Measurements from ENCODE around the gene CFAP77.
"Not testable (repeated sequence)": the region's sequence is repeated elsewhere in the genome, so short reads cannot be mapped to it uniquely, and the experiment has no call there.

Gene CFAP77

DNA sequence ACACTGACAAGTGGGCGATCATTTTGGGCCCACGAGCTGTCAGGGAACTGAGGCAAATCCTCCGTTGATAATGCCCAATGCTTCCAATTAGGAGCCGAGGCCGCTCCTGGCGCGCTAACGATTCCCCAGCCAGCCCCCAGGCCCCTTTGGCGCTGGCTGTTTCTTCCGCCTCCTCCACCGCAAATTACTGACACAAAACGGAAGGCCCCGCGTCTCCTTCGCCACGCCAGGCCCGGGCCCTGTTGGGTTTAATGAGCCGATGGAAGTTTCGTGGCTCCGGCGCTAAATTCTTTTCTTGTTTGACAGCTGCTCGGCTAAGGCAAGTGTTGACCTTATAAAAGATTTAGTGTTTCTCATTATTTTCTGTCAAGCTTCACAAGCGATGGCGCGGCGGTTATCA is 146.7 kb downstream of the CFAP77 start:
- no peak overlapping the region for H3K27ac Mint-ChIP-seq
- peaks cover 17% of the 10 kb centered on the region for H3K4me1 Mint-ChIP-seq
- peak overlapping the region in 1 of 3 experiments; percentile 16 for H3K4me3 Mint-ChIP-seq
- H3K27me3 Mint-ChIP-seq (ENCODE audit: low read depth): peaks cover 49% of the 10 kb centered on the region
- H3K36me3 Mint-ChIP-seq (ENCODE audit: low read depth): peaks cover 4% of the 10 kb centered on the region
- H3K9me3 Mint-ChIP-seq: peaks cover 6% of the 10 kb centered on the region
- TF ChIP-seq, protein P1, sequence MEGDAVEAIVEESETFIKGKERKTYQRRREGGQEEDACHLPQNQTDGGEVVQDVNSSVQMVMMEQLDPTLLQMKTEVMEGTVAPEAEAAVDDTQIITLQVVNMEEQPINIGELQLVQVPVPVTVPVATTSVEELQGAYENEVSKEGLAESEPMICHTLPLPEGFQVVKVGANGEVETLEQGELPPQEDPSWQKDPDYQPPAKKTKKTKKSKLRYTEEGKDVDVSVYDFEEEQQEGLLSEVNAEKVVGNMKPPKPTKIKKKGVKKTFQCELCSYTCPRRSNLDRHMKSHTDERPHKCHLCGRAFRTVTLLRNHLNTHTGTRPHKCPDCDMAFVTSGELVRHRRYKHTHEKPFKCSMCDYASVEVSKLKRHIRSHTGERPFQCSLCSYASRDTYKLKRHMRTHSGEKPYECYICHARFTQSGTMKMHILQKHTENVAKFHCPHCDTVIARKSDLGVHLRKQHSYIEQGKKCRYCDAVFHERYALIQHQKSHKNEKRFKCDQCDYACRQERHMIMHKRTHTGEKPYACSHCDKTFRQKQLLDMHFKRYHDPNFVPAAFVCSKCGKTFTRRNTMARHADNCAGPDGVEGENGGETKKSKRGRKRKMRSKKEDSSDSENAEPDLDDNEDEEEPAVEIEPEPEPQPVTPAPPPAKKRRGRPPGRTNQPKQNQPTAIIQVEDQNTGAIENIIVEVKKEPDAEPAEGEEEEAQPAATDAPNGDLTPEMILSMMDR (IDR thresholded peaks at IDR 0.05; ENCODE audit: unreplicated experiment in 3 of 3): no peak

DNA sequence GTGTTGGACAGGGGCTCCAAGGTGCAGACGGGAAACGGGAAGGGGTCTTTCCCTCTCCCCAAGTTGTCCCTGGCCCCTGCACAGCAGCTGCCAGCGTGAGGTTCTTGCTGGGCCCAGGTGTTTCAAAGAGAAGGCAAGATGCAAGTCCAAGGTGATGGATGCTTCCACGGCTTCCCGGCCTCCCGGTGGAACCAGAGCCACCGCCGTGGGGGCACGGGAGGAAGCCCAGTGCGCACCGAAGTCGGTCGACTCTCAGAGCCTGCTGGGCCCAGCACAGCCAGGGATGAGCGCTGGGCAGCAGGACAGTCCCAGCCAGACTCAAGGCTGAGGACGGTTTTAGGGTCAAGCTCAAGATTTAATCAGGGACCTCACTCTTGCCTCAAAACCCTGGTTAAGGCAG is 147.1 kb downstream of the CFAP77 start:
- Mint-ChIP-seq H3K9me3 (peaks cover 6% of the 10 kb centered on the region), H3K27ac (no peak overlapping the region)
- TF ChIP-seq, protein P1 (IDR thresholded peaks at IDR 0.05; ENCODE audit: unreplicated experiment in 3 of 3): no peak

DNA sequence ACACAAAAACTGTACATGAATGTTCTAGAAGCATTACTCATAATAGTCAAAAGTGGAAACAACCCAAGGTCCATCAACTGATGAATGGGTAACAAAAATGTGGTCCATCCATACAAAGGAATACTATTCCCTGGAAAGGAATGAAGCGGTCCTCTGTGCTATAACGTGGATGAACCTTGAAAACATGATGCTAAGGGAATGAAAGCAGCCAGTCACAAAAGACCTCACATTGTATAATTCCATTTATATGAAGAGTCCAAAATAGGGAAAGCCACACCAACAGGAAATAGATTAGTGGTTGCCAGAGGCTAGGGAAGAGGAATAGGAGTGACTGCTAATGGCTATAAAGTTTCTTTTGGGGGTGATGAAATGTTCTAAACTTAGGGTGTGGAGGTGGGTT is 149.7 kb downstream of the CFAP77 start:
- H3K36me3 Mint-ChIP-seq (ENCODE audit: low read depth): peaks cover 4% of the 10 kb centered on the region
- TF ChIP-seq, protein P1 (IDR thresholded peaks at IDR 0.05; ENCODE audit: unreplicated experiment in 3 of 3): no peak
- H3K27ac Mint-ChIP-seq: no peak overlapping the region
- H3K4me1 Mint-ChIP-seq: peaks cover 17% of the 10 kb centered on the region
- H3K9me3 Mint-ChIP-seq: peaks cover 5% of the 10 kb centered on the region
- H3K27me3 Mint-ChIP-seq (ENCODE audit: low read depth): peaks cover 57% of the 10 kb centered on the region
- no peak overlapping the region for H3K4me3 Mint-ChIP-seq

More for the DNA sequence above, 147.1 kb downstream of the CFAP77 start:
- Mint-ChIP-seq H3K27me3 (ENCODE audit: low read depth) (peaks cover 48% of the 10 kb centered on the region), H3K4me3 (no peak overlapping the region), H3K36me3 (ENCODE audit: low read depth) (peaks cover 4% of the 10 kb centered on the region), H3K4me1 (peaks cover 17% of the 10 kb centered on the region)

DNA sequence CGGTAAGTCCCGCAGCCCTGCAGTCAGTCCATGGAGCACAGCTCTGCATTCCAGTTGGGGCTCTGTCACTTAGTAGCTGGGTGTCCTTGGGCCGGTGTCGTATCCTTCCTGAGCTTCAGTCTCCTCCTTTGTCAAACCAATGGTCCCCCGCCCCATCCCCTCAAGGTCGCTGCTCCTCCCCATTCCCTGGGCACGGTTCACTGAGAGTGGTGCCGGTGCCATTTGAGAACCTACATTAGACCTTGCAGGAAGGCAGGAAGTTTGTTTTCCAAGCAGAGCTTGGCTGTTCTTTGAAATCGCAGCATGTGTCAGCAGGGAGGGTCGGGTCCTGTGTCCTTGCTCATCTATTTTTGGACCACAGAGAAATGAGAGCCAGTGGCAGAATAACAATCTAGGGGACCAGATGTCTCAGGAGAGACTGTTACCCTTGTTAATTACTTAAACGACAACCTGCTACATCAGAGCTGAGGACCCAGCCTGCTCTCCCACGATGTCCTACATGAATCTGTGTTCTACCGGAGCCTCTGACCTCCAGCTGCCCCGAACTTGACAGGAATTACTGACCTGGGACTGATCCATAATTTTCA is 150.7 kb downstream of the CFAP77 start:
- peaks cover 4% of the 10 kb centered on the region for H3K36me3 Mint-ChIP-seq (ENCODE audit: low read depth)
- no peak overlapping the region for H3K27ac Mint-ChIP-seq
- H3K4me1 Mint-ChIP-seq: peaks cover 17% of the 10 kb centered on the region
- peaks cover 57% of the 10 kb centered on the region for H3K27me3 Mint-ChIP-seq (ENCODE audit: low read depth)
- H3K9me3 Mint-ChIP-seq: peaks cover 3% of the 10 kb centered on the region
- H3K4me3 Mint-ChIP-seq: peak overlapping the region in 1 of 3 experiments; percentile 6
- TF ChIP-seq, protein P1 (IDR thresholded peaks at IDR 0.05; ENCODE audit: unreplicated experiment in 3 of 3): no peak

DNA sequence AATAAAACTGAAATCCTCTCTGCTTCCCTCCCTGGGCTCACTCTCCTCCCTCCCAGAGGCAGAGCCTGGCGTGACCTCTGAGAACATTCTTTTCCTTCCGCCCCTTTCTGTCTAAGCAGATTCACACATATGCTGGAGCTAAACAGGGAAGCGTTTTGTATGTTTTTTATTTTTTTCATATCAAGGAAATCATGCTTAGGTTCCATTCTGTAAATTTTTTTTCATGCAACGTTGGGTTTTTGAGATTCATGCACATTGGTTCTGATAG is 152.2 kb downstream of the CFAP77 start:
- Mint-ChIP-seq H3K27ac (no peak overlapping the region), H3K36me3 (ENCODE audit: low read depth) (peaks cover 4% of the 10 kb centered on the region), H3K4me1 (peaks cover 13% of the 10 kb centered on the region), H3K9me3 (peaks cover 3% of the 10 kb centered on the region), H3K27me3 (ENCODE audit: low read depth) (peaks cover 60% of the 10 kb centered on the region), H3K4me3 (no peak overlapping the region)
- TF ChIP-seq, protein P1 (IDR thresholded peaks at IDR 0.05; ENCODE audit: unreplicated experiment in 3 of 3): no peak

DNA sequence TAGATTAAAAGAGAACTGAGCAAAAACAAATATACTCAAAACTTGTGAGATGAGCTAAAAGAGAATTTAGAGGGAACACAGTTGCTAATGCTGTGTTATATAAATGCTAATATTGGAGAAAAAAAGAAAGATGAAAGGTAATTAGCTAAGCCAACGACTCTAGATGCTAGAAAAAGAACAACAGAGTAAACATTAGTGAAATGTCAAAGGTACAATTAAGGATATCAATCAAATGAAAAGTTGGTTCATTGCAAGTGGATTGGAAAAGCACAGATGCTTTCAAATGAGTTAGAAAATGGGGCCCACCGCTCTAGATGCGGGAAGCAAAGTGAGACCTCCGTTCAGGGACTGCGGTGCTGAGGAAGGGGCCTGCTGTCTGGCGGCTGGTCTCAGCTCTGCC is 154.5 kb downstream of the CFAP77 start:
- Mint-ChIP-seq H3K27ac (no peak overlapping the region), H3K27me3 (ENCODE audit: low read depth) (peaks cover 63% of the 10 kb centered on the region), H3K36me3 (ENCODE audit: low read depth) (peaks cover 2% of the 10 kb centered on the region), H3K4me3 (no peak overlapping the region), H3K4me1 (peaks cover 13% of the 10 kb centered on the region), H3K9me3 (peaks cover 1% of the 10 kb centered on the region)
- TF ChIP-seq, protein P1 (IDR thresholded peaks at IDR 0.05; ENCODE audit: unreplicated experiment in 3 of 3): no peak

DNA sequence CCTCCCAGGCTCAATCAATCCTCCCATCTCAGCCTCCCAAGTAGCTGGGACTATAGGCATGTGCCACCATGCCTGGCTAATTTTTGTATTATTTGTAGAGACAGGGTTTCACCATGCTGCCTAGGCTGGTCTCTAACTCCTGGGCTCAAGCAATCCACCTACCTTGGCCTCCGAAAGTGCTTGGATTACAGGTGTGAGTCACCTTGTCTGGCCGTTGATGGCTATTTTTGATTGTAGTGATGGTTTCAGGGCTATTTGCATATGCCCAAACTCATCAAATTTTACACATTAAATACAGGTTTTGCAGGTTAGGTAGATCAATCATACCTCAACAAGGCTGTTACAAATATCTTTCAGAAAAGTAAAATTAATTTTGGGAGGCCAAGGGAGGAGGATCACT is 158.8 kb downstream of the CFAP77 start:
- not testable (repeated sequence) for H3K4me3 Mint-ChIP-seq; H3K27ac Mint-ChIP-seq; H3K36me3 Mint-ChIP-seq (ENCODE audit: low read depth); H3K4me1 Mint-ChIP-seq; H3K9me3 Mint-ChIP-seq
- H3K27me3 Mint-ChIP-seq (ENCODE audit: low read depth): peaks cover 66% of the 10 kb centered on the region
